Endothelial cell of umbilical vein (primary cell): ENCODE data around the gene SHC1.

Experiments used
- JUN ChIP-seq: IDR thresholded peaks from 2 replicates; pipeline ENCODE4 v1.6.1; 2011; ENCODE audit warnings: borderline replicate concordance, low read depth; ENCODE audit not compliant: insufficient read length, insufficient read depth
- POLR2A ChIP-seq: IDR thresholded peaks from 2 replicates; pipeline ENCODE4 v1.6.1; 2012; ENCODE audit warnings: low read depth, mild to moderate bottlenecking, control low read depth, low read length

- TF ChIP-seq POLR2A = no peak
- TF ChIP-seq JUN = no peak
Measured at GRCh38 chr1:154955718-154956543, 14.6 kb downstream of the SHC1 start, which contains the start of gene PBXIP1.
